ENCODE results near the gene ADRA2B. TPM values are rescaled to one million over a fixed set of nuclear protein-coding genes. Genes with fewer than 3 reads are reported as not detected.

Gene ADRA2B
- total RNA-seq, 1 experiment from 2014 or later: not detected

- Mint-ChIP-seq H3K9me3 (ENCODE audit: low read depth, unreplicated experiment) (no peaks in the 10 kb centered on the region), H3K27me3 (ENCODE audit: unreplicated experiment) (peaks cover 70% of the 10 kb centered on the region), H3K27ac (ENCODE audit: unreplicated experiment) (no peak overlapping the region), H3K36me3 (ENCODE audit: insufficient read depth, unreplicated experiment) (no peaks in the 10 kb centered on the region), H3K4me1 (ENCODE audit: low read depth, unreplicated experiment) (no peaks in the 10 kb centered on the region), H3K4me3 (ENCODE audit: low read depth, unreplicated experiment) (no peak overlapping the region)
- intact Hi-C loops (cut with micrococcal nuclease; ENCODE audit: unreplicated experiment): no loop called here
- CTCF ChIA-PET: no interaction called here
- no TSS peak for BruUV-seq (replicated peaks)
- TF ChIP-seq, protein P1, sequence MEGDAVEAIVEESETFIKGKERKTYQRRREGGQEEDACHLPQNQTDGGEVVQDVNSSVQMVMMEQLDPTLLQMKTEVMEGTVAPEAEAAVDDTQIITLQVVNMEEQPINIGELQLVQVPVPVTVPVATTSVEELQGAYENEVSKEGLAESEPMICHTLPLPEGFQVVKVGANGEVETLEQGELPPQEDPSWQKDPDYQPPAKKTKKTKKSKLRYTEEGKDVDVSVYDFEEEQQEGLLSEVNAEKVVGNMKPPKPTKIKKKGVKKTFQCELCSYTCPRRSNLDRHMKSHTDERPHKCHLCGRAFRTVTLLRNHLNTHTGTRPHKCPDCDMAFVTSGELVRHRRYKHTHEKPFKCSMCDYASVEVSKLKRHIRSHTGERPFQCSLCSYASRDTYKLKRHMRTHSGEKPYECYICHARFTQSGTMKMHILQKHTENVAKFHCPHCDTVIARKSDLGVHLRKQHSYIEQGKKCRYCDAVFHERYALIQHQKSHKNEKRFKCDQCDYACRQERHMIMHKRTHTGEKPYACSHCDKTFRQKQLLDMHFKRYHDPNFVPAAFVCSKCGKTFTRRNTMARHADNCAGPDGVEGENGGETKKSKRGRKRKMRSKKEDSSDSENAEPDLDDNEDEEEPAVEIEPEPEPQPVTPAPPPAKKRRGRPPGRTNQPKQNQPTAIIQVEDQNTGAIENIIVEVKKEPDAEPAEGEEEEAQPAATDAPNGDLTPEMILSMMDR (IDR thresholded peaks at IDR 0.05; ENCODE audit: unreplicated experiment): no peak
- DNase-seq: no peak
These were observed 7.6 kb upstream of the ADRA2B start for GRCh38 chr2:96123936-96124335.

DNA sequence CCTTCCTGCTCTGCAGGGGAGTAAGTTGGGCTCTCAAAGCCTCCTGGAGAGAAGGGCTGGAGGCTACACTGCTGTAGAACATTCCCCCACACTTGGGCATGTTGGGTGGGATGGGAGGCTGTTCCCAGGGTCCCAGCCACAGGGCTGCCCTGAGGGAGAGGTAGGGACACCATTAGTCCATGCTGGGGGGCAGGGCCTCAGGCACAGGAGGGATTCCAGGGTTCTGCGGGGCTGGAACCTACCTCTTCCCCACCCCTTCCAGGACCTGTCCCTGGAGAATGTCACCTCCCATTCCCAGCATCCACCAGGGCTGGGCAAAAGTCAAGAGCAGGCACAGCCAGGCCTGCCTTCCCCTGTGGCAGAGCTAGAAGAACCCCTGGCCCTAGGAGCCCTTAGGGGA is 6.9 kb upstream of the ADRA2B start:
- intact Hi-C loops (cut with micrococcal nuclease; ENCODE audit: unreplicated experiment): no loop called here
- Mint-ChIP-seq H3K36me3 (ENCODE audit: insufficient read depth, unreplicated experiment) (no peaks in the 10 kb centered on the region), H3K27ac (ENCODE audit: unreplicated experiment) (no peak overlapping the region), H3K4me1 (ENCODE audit: low read depth, unreplicated experiment) (no peaks in the 10 kb centered on the region), H3K4me3 (ENCODE audit: low read depth, unreplicated experiment) (no peak overlapping the region), H3K9me3 (ENCODE audit: low read depth, unreplicated experiment) (no peaks in the 10 kb centered on the region), H3K27me3 (ENCODE audit: unreplicated experiment) (peaks cover 76% of the 10 kb centered on the region)
- CTCF ChIA-PET: interaction anchor here (0.5 kb wide), 1 partner anchor 1758 kb away, joined by 6 read pairs; no protein-coding TSS in a partner anchor
- no peak for DNase-seq
- TF ChIP-seq, protein P1 (IDR thresholded peaks at IDR 0.05; ENCODE audit: unreplicated experiment): no peak
- no TSS peak for BruUV-seq (replicated peaks)

DNA sequence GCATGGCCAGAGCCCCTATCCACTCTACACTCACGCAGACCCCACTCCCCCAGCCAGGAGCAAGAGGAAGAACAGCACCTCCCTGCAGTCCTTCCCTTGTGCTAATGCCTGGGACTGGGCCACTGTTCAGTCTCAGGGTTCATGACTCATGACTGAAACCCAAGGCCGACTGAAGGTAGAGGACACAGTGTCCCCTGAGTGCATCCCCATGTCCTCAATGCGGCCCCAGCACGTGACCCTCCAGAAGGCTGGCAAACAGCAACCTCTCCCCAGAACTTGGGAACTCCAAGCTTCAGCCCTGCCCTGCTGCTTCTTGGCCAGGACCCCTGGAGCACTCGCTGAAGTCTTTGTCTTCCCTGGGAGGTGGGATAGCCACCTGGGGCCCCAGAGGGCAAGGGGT is 6.0 kb upstream of the ADRA2B start:
- CTCF ChIA-PET: no interaction called here
- no peak for DNase-seq
- no peaks in the 10 kb centered on the region for H3K4me1 Mint-ChIP-seq (ENCODE audit: low read depth, unreplicated experiment)
- no TSS peak for BruUV-seq (replicated peaks)
- no peak overlapping the region for H3K27ac Mint-ChIP-seq (ENCODE audit: unreplicated experiment)
- H3K36me3 Mint-ChIP-seq (ENCODE audit: insufficient read depth, unreplicated experiment): peaks cover 7% of the 10 kb centered on the region
- TF ChIP-seq, protein P1 (IDR thresholded peaks at IDR 0.05; ENCODE audit: unreplicated experiment): no peak
- peaks cover 85% of the 10 kb centered on the region for H3K27me3 Mint-ChIP-seq (ENCODE audit: unreplicated experiment)
- intact Hi-C loops (cut with micrococcal nuclease; ENCODE audit: unreplicated experiment): no loop called here
- H3K4me3 Mint-ChIP-seq (ENCODE audit: low read depth, unreplicated experiment): no peak overlapping the region
- no peaks in the 10 kb centered on the region for H3K9me3 Mint-ChIP-seq (ENCODE audit: low read depth, unreplicated experiment)

DNA sequence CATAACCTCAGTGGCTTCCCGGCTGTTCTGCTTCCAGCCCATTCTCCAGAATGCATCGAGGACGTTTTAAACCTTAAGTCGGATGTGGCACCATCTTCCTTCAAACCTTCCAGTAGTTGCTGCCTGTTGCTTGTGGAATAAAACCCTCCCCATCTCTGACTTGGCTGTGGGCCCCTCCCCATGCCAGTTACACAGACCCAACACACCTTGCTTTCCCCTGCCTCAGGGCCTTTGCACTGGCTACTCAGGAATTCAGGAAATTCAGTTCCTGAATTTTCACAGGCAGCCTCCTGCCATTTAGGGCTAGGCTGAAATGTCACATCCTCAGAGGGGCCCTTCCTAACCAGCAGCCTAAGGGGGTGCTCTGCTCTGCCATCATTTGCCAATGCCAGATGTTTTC is 5.0 kb upstream of the ADRA2B start:
- H3K9me3 Mint-ChIP-seq (ENCODE audit: low read depth, unreplicated experiment): no peaks in the 10 kb centered on the region
- CTCF ChIA-PET: no interaction called here
- no peak overlapping the region for H3K4me3 Mint-ChIP-seq (ENCODE audit: low read depth, unreplicated experiment)
- H3K27me3 Mint-ChIP-seq (ENCODE audit: unreplicated experiment): peaks cover 82% of the 10 kb centered on the region
- H3K4me1 Mint-ChIP-seq (ENCODE audit: low read depth, unreplicated experiment): no peaks in the 10 kb centered on the region
- BruUV-seq (replicated peaks): no TSS peak
- H3K36me3 Mint-ChIP-seq (ENCODE audit: insufficient read depth, unreplicated experiment): peaks cover 7% of the 10 kb centered on the region
- intact Hi-C loops (cut with micrococcal nuclease; ENCODE audit: unreplicated experiment): no loop called here
- TF ChIP-seq, protein P1 (IDR thresholded peaks at IDR 0.05; ENCODE audit: unreplicated experiment): no peak
- no peak overlapping the region for H3K27ac Mint-ChIP-seq (ENCODE audit: unreplicated experiment)
- DNase-seq: no peak

All from Calu3 (cell line).